GM19324 (cell line): ENCODE measurements around the gene CD300LB.
"Not testable (repeated sequence)": the region's sequence is repeated elsewhere in the genome, so short reads cannot be mapped to it uniquely, and the experiment has no call there.

Experiments used
- ATAC-seq: cut with Tn5 transposase; IDR thresholded peaks from one replicate; pipeline ENCODE4 v1.9.1; 2021; ENCODE audit warnings: mild to moderate bottlenecking, moderate library complexity; ENCODE audit not compliant: unreplicated experiment, low FRiP score

CD300LB gene

DNA sequence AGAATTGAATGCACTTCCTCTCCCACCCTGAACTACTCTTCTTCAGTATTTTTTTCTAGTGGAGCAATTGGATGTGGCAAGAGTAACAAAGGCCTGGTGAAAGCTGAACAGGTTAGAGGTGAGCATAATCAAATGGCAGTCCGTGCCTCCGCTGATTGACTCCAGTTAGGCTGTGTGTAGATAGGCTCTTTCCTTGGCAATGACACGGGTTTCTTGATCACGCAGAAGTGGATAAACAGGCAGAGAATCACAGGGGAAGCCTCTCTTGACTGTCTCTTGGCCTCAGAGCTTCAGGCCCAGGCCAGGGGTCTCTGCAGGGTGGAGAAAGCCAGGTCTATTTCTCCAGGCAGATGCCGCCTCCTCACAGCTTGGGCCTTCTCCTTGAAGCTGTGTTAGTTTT is 4.2 kb downstream of the CD300LB start:
- ATAC-seq = no peak

DNA sequence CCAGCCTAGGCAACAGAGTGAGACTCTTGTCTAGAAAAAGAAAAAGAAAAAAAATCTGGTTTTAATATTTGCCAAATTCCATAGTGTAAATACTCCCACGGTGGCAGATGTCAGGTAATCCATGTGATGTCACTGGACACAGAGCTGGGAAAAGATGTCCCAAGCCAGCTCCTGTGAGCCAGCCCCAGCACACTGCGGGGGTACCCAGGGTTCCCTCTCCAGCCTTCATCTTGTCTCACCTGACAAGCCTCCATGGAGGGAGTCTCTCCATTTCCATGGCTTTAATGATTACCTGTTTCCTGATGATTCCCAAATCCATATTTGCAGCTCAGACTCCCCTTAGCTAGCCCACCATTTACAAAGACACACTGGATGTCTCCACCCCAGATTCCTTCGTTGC is 4.6 kb downstream of the CD300LB start:
- ATAC-seq = no peak

DNA sequence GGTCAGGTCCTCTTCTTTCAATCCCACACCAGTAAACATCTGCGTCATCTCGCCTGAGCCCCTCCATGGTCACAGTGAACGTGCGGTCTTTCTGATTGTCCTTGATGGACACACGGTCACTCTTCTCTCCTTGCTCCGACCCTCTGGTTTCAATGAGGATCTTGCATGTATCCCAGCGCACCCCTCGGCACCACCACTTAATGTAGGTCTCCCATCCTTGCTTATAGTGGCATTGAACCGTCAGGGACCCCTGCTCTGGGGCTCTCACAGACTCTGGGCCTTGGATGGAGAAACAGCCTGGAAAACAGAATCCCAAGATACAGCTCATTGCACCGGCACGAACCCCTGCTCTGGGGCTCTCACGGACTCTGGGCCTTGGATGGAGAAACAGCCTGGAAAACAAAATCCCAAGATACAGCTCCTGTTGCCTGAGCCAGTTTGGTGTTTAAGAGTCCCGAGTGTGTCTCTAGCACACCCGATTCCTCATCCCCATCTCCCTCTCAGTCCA is 5.4 kb downstream of the CD300LB start:
- ATAC-seq = no peak

DNA sequence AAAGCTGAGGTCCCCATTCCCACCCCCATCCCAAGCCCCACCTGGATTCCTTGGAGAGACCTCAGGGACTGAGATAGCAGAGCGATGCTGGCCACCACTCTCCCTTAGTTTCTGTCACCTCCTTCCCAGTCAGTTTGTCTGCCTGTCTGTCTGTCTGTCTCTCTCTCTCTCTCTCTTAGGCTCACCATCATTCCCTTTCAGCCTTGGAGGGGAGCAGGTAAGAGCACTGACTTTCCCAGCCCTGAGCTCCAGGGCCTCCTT is 5.9 kb downstream of the CD300LB start:
- ATAC-seq = no peak

DNA sequence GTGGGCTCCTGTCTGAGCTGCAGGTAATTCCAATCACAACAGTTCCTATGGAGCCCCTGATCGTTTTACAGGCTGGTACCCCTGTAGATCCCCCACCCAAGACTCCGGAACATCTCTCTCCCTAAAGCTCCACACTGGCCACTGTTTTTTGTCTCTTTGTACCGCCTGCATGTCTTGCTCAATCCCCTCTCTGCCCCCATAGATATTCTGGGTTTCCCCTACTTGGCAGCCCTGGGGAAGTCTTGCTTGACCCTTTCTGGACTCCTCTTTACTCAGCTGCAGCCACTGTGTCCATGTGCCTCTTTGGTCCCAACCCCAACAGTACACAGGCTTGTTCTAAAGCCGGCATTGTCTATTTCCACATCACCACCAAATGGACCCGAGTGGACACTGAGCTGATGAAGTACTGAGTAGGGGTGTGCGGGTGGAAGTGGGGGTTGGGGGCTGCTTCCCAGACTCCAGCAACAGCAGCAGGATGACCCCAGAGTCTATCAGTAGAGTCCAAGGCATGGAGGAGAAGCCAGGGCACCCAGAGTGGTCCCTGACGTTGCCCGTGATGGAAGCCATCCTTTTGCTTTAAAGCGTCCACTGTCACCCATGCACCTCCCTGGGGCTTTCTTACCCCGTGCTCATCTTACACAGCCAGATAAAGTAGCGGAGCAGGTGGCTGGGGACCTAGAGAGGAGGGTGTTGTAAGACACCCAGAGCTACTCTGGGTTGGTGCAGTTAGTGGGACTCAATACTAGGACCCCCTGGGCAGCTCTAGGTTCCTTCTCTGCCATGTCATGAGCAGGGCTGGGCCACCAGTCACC is 6.4 kb downstream of the CD300LB start:
- ATAC-seq = no peak

DNA sequence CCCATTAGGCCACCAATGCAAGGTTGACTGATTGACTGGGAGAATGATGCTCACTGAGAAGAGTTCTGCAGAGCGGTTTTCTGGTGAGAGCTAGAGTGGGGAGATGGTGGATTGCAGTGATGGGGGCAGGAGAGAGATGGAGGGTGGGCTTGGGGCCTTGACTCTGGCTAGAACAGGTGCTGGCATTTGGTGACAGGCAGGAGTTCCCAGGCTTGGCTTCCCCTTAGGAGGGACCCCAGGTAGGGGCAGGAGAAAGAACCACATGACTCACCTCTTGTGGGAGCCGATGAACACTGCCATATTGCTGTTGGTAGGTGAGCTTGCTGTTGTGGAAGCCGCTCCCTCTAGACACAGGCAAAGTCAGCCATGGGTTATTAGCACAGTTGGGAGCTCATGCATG is 8.0 kb downstream of the CD300LB start:
- no peak for ATAC-seq

DNA sequence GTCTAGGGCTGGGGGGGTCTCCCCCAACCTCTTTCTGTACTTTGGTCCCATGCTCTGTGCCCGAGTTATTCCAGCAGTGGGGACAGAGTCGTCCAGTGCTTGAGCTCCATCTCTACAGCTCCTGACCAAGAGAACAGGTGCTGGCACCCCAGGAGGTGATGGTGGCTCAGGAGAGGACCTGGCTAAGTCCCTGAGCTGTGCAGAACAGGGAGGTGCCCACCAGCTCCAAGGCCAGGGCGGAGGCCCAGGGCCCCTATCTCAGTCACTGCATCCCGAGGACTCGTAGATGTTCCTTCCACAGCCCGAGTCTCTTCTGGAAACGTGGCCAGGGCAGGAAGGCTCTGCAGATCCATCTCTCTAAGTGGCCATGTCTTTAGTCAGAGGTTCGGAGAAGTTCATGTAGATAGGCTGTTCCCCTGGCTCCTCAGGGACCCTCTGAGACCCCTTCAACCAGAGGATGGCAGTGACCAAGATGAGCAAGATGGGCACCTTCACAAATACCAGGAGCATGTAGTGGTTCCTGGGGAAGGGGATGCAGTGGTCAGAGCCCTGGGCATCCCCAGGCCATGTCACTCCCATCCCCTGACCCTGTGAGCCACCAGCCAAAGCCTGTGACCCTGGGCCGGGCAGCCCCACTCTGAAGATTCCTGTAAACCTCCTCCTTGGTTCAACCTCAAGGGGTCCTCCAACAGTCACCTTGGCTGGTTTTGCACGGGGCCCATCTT is 8.7 kb downstream of the CD300LB start:
- no peak for ATAC-seq

DNA sequence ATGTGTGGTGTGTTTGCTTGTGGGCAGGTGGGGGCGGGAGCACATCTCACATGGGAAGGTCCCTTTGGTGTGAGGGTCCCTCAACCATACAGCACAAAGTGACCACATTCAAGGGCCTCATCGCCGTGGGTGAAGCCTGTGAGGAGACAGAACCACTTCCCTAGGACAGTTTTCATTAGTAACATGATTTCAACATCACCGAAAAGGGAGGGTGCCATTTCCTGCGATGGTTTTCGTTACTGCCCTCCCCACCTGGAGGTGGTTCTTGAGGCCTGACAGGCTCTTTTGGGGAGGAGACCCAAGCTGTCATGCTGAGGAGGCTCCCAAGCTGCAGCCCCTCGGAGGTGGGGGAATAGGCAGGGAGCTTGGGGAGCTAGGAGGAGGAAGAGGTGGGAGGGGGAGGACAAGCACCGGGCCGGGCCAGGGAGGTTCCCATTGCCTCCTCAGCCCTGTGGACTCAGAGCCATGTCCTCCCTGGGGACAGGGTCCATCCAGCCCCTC is 9.5 kb downstream of the CD300LB start:
- ATAC-seq = no peak

DNA sequence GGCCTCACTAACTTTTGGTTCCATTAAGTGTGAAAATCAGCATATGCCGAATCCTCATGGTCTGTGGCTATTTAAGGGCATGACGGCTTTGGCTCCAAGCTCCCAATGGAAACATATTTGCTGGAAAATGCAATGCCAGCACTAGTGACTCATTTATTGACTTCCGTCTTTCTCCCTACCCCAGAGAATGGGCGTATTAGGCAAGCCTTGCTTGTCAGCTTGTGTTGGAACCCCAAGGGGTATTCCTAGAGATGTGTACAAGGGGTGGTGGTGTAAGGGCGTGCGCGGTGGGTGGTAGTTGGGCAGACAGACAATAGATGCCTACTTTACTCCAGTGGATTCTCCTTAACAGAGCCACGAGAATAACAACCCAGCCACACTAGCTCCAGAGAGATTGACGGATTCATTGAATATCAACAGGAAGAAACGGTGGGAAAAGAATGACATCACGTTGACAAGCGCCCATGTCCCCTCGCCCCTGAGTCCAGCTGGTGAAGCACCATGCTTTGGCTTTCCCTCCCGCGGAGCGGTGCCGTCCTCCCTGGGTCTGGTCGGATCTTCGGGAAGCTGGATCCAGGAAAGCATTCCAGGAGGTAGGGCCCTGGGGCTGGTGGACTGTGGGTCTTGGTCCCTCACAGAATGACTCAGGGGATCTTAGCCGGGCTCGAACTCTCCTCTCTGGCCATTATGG is 10.3 kb downstream of the CD300LB start:
- ATAC-seq = no peak

DNA sequence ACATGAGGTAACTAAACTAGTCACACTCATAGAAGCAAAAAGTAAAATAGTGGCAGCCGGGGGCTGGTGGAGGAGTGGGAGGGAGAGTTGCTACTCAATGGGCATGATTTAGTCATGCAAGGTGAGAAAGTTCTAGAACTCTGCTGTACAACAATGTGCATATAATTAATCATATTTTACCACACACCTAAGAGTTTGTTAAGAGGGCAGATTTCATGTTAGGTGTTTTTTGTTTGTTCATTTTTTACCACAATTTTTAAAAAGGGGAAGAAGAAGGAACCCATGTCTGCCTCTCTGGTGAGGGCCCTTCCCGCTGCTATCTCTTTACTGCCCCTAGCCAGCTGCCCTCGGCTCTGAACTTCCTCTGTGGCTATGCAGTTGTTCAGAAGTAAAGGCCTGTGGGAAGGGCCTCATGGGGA is 11.2 kb downstream of the CD300LB start:
- ATAC-seq = no peak

DNA sequence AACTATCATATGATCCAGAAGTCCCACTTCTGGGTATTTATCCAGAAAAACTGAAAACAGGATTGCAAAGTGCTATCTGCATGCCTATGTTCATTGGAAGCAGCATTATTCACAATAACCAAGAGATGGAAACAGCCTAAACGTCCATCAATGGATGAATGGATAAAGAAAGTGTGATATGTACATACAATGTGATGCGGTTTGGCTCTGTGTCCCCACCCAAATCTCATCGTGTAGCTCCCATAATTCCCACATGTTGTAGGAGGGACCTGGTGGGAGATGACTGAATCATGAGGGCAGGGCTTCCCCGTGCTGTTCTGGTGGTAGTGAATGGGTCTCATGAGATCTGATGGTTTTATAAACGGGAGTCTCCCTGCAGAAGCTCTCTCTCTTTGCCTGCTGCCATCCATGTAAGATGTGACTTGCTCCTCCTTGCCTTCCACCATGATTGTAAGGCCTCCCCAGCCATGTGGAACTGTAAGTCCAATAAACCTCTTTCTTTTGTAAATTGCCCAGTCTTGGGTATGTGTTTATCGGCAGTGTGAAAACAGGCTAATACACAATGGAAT is 12.8 kb downstream of the CD300LB start:
- not testable (repeated sequence) for ATAC-seq

DNA sequence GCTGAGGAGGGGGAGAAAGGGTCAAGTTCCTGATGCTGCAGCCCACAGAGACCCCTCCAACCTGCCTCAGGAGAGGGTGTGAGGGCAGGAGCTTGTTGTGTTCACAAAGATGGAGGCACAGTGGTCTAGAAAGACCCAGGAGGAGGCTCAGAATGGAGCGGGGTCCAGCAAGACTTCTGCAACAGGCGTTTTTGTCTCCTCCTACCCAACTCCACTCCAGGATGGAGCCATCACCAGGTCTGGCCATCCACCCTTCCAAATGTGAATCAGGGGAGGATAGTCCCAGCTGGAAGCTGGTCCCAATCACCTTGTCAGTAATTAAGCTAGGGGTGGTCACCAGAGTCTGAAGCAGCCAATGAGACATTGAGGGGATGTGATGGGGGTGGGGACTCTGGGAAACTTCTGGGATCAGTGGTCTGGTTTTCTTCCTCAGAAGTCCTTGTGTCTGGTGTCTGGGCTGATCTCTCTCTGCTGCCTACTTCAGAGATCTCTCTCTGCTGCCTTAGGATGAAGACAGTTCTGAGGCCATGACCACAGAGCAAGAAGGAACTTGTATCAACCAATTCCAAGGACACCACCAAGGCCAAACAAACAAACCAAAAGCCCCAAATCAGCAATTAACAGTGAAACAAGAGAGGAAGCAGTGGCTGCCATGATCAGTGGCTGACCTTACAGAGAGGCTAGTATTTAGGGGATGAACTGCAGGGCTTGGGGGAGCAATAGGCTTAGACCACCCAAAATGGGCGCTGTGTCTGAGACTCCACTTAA is 14.5 kb downstream of the CD300LB start:
- no peak for ATAC-seq

DNA sequence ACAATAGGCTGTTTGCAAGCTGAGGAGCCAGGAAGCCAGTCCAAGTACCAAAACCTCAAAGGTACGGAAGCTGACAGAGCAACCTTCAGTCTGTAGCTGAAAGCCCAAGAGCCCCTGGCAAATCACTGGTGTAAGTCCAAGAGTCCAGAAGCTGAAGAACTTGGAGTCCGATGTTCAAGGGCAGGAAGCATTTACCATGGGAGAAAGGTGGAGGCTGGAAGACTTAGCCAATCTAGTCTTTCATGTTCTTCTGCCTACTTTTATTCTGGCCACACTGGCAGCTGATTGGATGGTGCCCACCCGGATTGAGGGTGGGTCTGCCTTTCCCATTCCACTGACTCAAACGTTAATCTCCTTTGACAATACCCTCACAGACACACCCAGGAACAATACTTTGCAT is 15.3 kb downstream of the CD300LB start:
- ATAC-seq = no peak

DNA sequence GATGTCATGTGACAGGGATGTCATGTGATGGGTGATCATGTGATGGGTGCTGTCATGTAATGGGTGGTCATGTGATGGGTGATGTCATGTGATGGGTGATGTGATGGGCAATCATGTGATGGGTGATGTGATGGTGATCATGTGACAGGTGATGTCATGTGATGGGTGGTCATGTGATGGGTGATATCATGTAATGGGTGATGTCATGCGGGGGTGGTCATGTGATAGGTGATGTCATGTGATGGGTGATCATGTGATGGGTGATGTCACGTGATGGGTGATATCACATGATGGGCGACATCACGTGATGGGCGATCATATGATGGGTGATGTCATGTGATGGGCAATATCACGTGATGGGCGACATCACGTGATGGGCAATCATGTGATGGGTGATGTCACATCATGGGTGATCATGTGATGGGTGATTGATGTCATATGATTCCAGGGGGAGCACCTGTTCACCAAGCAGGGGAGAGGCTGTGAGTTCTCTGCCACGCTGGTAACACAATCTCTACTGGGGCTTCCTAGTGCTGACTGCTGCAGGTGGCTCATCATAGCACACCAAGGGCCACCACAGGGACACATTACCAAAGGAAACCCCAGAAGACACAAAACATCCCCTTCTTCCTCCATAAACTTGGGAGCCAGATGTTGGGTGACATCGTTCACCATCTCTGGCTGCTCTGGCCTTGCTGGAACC is 16.5 kb downstream of the CD300LB start:
- ATAC-seq = no peak

DNA sequence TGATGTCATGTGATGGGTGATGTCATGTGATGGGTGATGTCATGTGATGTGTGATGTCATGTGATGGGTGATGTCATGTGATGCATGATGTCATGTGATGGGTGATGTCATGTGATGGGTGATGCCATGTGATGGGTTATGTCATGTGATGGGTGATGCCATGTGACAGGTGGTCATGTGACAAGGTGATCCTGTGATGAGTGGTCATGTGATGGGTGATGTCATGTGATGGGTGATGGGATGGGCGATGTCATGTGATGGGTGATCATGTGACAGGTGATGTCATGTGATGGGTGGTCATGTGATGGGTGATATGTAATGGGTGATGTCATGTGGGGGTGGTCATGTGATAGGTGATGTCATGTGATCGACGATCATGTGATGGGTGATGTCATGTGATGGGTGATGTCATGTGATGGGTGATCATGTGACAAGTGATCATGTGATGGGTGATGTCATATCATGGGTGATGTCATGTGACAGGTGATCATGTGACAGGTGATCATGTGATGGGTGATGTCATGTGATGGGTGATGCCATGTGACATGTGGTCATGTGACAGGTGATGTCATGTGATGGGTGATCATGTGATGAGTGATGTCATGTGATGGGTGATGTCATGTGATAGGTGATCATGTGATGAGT is 17.2 kb downstream of the CD300LB start:
- ATAC-seq = no peak

DNA sequence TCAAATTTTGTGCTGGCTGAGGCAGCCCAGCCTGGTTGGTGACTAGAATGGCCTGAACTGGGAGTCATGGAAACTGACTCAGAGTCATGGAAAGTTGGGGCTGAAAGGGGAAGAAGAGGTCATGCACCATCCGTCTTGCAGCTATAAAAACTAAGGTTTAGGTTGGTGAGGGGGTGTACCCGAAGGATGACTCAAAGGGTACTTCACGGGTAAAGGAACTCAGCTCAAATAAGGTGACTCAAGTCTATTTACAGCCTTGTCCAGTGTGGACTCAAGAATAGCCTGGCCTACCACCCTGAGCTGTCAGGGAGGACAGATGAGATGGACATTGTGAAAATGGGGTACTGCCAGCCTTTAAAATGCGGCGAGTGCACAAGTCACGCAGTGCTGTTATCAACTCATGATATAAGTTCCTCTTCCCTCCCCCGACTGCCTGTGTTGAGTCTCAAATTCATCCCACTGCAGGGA is 18.6 kb downstream of the CD300LB start:
- no peak for ATAC-seq

DNA sequence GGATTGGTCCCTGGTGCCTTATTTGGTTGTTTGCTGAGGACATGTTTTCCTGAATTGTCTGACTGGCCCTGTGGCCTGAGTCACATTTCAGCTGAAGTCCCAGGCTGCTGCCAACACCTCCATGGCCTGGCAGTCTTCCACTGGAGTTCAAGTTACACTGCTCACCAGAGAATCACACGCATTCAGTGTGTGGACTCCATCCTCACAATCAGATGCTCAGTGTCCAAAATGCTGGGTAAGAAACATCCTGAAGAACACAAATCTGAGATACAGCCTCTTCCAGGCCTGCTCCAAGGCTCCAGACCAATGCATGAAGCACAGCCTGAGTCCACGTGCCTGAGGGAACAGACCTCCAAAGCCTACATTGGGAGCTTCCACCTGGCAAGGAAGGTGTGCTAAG is 19.2 kb downstream of the CD300LB start:
- no peak for ATAC-seq

DNA sequence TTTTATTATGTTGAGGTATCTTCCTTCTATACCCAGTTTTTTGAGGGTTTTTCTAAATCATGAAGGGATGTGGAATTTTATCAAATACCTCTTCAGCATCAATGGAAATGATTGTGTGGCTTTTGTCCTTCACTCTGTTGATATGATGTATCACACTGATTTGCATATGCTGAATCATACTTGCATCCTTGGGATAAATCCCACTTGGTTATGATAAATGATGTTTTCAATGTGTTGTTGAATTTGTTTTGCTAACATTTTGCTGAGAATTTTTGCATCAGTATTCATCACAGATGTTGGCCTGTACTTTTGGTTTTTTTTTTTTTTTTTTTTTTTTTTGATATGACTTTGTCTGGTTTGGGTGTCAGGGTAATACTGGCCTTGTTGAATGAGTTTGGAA is 23.1 kb downstream of the CD300LB start:
- ATAC-seq = no peak

DNA sequence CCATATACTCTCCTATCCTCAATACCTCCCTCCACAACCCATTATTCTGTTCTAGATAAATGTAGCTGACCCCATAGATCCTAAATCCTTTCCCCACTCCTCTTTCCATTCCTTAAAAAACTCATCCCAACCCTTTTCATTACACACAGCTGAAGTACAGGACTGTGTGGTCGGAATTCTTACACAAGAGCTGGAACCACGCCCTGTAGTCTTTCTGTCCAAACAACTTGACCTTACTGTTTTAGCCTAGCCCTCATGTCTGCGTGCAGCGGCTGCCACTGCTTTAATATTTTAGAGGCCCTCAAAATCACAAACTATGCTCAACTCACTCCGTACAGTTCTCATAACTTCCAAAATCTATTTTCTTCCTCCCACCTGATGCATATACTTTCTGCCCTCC is 27.3 kb downstream of the CD300LB start:
- ATAC-seq = not testable (repeated sequence)
